SJSA1 (cell line): ENCODE data around the gene ARCN1. TPM values are rescaled to one million over a fixed set of nuclear protein-coding genes. Genes with fewer than 3 reads are reported as not detected.

Experiments used
- DNase-seq, 2 experiments: peaks; one replicate each; pipeline ENCODE4 v3.0.0-alpha.2; 2015 to 2020; ENCODE audit warnings: low spot score in 2 of 2, low read depth in 1 of 2
- H3K27ac ChIP-seq: fragments of 250-450 bp; sonication (Bioruptor Pico); 2 replicates; pipeline ENCODE4 v1.5.1; 2020; ENCODE audit warnings: mild to moderate bottlenecking, moderate library complexity
- H3K27me3 ChIP-seq: fragments of 250-450 bp; sonication (Bioruptor Pico); replicated peaks from 2 replicates; pipeline ENCODE4 v1.5.1; 2020; ENCODE audit warnings: mild to moderate bottlenecking, moderate library complexity
- H3K36me3 ChIP-seq: fragments of 250-450 bp; sonication (Bioruptor Pico); 2 replicates; pipeline ENCODE4 v1.5.1; 2020; ENCODE audit warnings: mild to moderate bottlenecking
- H3K4me1 ChIP-seq: fragments of 250-450 bp; sonication (Bioruptor Pico); replicated peaks from 2 replicates; pipeline ENCODE4 v1.6.1; 2021; ENCODE audit warnings: mild to moderate bottlenecking
- H3K4me3 ChIP-seq: fragments of 250-450 bp; sonication (Bioruptor Pico); 2 replicates; pipeline ENCODE4 v1.5.1; 2020; ENCODE audit warnings: mild to moderate bottlenecking
- H3K9me3 ChIP-seq: fragments of 250-450 bp; sonication (Bioruptor Pico); replicated peaks from 2 replicates; pipeline ENCODE4 v1.5.1; 2020; ENCODE audit warnings: mild to moderate bottlenecking
- total RNA-seq: library from RNA; depleted of rRNA; stranded (reverse); fragments of >200 nt; shearing (Covaris generic); gene quantifications from 2 replicates; pipeline ENCODE4 v1.2.3, GENCODE V29; 2014

Gene ARCN1
- total RNA-seq, 1 experiment from 2014 or later = 102 TPM

- DNase-seq = no peak
- Histone ChIP-seq H3K27me3 (no peaks in the 10 kb centered on the region), H3K27ac (no peak overlapping the region), H3K4me1 (peaks cover 30% of the 10 kb centered on the region), H3K36me3 (peaks cover 54% of the 10 kb centered on the region), H3K9me3 (no peaks in the 10 kb centered on the region), H3K4me3 (no peak overlapping the region)
These were observed 53.0 kb downstream of the ARCN1 start for GRCh38 chr11:118625036-118625690.

- H3K27me3 ChIP-seq = no peaks in the 10 kb centered on the region
- H3K4me3 ChIP-seq = no peak overlapping the region
- H3K4me1 ChIP-seq = peaks cover 22% of the 10 kb centered on the region
- H3K27ac ChIP-seq = no peak overlapping the region
- no peaks in the 10 kb centered on the region for H3K9me3 ChIP-seq
- no peak for DNase-seq
- peaks cover 59% of the 10 kb centered on the region for H3K36me3 ChIP-seq
These were observed 53.8 kb downstream of the ARCN1 start for GRCh38 chr11:118625976-118626375.

GRCh38 chr11:118627566-118627965 lies 55.4 kb downstream of the ARCN1 start:
- Histone ChIP-seq H3K36me3 (peaks cover 70% of the 10 kb centered on the region), H3K27me3 (no peaks in the 10 kb centered on the region), H3K27ac (no peak overlapping the region), H3K4me3 (no peak overlapping the region), H3K4me1 (peaks cover 13% of the 10 kb centered on the region), H3K9me3 (no peaks in the 10 kb centered on the region)
- DNase-seq = no peak

GRCh38 chr11:118628031-118628430 lies 55.8 kb downstream of the ARCN1 start:
- H3K36me3 ChIP-seq = peaks cover 71% of the 10 kb centered on the region
- DNase-seq = no peak
- H3K27ac ChIP-seq = no peak overlapping the region
- H3K27me3 ChIP-seq = no peaks in the 10 kb centered on the region
- H3K9me3 ChIP-seq = no peaks in the 10 kb centered on the region
- peaks cover 9% of the 10 kb centered on the region for H3K4me1 ChIP-seq
- no peak overlapping the region for H3K4me3 ChIP-seq

GRCh38 chr11:118628432-118628831 lies 56.2 kb downstream of the ARCN1 start:
- Histone ChIP-seq H3K9me3 (no peaks in the 10 kb centered on the region), H3K4me3 (no peak overlapping the region), H3K36me3 (peaks cover 72% of the 10 kb centered on the region), H3K27ac (no peak overlapping the region), H3K4me1 (peaks cover 5% of the 10 kb centered on the region), H3K27me3 (no peaks in the 10 kb centered on the region)
- DNase-seq = no peak

GRCh38 chr11:118628861-118629549 lies 56.8 kb downstream of the ARCN1 start:
- Histone ChIP-seq H3K4me3 (no peak overlapping the region), H3K4me1 (no peaks in the 10 kb centered on the region; the same call in 1 of the 2 replicates), H3K36me3 (peaks cover 71% of the 10 kb centered on the region), H3K9me3 (no peaks in the 10 kb centered on the region), H3K27me3 (no peaks in the 10 kb centered on the region), H3K27ac (no peak overlapping the region)
- DNase-seq = no peak

GRCh38 chr11:118629761-118630661 lies 57.8 kb downstream of the ARCN1 start:
- DNase-seq = no peak
- peaks cover 66% of the 10 kb centered on the region for H3K36me3 ChIP-seq
- no peaks in the 10 kb centered on the region for H3K9me3 ChIP-seq
- H3K4me1 ChIP-seq = no peaks in the 10 kb centered on the region
- no peak overlapping the region for H3K4me3 ChIP-seq
- no peaks in the 10 kb centered on the region for H3K27me3 ChIP-seq
- no peak overlapping the region for H3K27ac ChIP-seq

- no peaks in the 10 kb centered on the region for H3K27me3 ChIP-seq
- no peak overlapping the region for H3K27ac ChIP-seq
- H3K4me3 ChIP-seq = no peak overlapping the region
- no peaks in the 10 kb centered on the region for H3K9me3 ChIP-seq
- no peaks in the 10 kb centered on the region for H3K4me1 ChIP-seq
- H3K36me3 ChIP-seq = peaks cover 68% of the 10 kb centered on the region
- DNase-seq = no peak
These were observed 59.1 kb downstream of the ARCN1 start for GRCh38 chr11:118631142-118631909.

- no peaks in the 10 kb centered on the region for H3K4me1 ChIP-seq
- no peaks in the 10 kb centered on the region for H3K27me3 ChIP-seq
- H3K4me3 ChIP-seq = no peak overlapping the region
- H3K36me3 ChIP-seq = peaks cover 67% of the 10 kb centered on the region
- no peak overlapping the region for H3K27ac ChIP-seq
- H3K9me3 ChIP-seq = no peaks in the 10 kb centered on the region
- DNase-seq = no peak
These were observed 60.5 kb downstream of the ARCN1 start for GRCh38 chr11:118632577-118633318.

- no peak overlapping the region for H3K27ac ChIP-seq
- peaks cover 64% of the 10 kb centered on the region for H3K36me3 ChIP-seq
- no peak overlapping the region for H3K4me3 ChIP-seq
- no peak for DNase-seq
- H3K9me3 ChIP-seq = no peaks in the 10 kb centered on the region
- no peaks in the 10 kb centered on the region for H3K4me1 ChIP-seq
- H3K27me3 ChIP-seq = no peaks in the 10 kb centered on the region
These were observed 61.1 kb downstream of the ARCN1 start for GRCh38 chr11:118633319-118633690.

- Histone ChIP-seq H3K9me3 (no peaks in the 10 kb centered on the region), H3K27ac (no peak overlapping the region), H3K27me3 (no peaks in the 10 kb centered on the region), H3K36me3 (peaks cover 58% of the 10 kb centered on the region), H3K4me1 (no peaks in the 10 kb centered on the region), H3K4me3 (no peak overlapping the region)
- no peak for DNase-seq
These were observed 61.8 kb downstream of the ARCN1 start for GRCh38 chr11:118633979-118634378.

- no peak for DNase-seq
These were observed 62.4 kb downstream of the ARCN1 start for GRCh38 chr11:118634431-118635236.

More at GRCh38 chr11:118634431-118635236, 62.4 kb downstream of the ARCN1 start:
- Histone ChIP-seq H3K4me1 (no peaks in the 10 kb centered on the region), H3K4me3 (no peak overlapping the region), H3K27ac (no peak overlapping the region), H3K9me3 (no peaks in the 10 kb centered on the region), H3K27me3 (no peaks in the 10 kb centered on the region), H3K36me3 (peaks cover 53% of the 10 kb centered on the region)
